MV-4-11 (cell line): ENCODE data around the gene SLC2A13.

ENCODE experiments used
- DNase-seq: peaks from one replicate; lab custom pipeline; 2025; lab: John Stamatoyannopoulos, UW

Gene SLC2A13

DNA sequence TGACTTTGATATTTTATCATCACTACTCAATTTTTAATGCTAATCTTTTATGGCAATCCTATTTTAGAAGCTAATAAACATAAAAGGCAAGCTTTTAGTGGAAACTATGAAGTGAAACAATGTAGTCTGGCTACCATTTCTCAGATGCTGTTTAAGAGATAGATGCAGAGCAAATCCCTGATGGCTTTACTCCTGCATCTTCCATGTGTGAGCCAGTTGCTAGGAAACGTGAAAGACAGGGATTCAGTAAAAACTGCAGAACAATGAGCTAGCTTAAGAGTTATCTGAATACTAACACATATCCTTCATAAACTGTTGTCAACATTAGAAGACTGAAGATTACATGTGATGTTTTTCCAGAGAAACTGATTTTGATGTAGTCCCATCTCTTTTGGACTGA, 112.6 kb downstream of the SLC2A13 start:
- no peak for DNase-seq

- peak; percentile 43 for DNase-seq
These were observed 115.5 kb downstream of the SLC2A13 start for GRCh38 chr12:39990122-39991101.

- DNase-seq, result peak; percentile 8
These were observed 116.4 kb downstream of the SLC2A13 start for GRCh38 chr12:39989501-39989900.

DNA sequence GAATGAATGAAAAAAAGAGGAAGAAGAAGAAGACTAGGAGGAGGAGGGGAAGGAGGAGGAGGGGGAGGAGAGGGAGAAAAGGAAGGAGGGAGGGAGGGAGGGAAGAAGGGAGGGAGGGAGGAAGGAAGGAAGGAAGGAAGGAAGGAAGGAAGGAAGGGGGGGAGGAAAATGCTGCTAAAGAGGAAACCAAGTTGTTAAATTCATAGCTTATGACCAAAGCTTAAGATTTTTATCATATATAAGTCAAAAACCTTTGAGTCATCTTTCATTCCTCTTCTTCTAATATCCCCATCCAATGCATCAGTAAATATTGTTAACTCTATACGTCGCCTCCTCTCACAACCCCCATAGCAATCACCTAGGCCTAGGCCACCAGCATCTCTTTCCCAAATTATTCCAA, 117.3 kb downstream of the SLC2A13 start:
- no peak for DNase-seq

DNA sequence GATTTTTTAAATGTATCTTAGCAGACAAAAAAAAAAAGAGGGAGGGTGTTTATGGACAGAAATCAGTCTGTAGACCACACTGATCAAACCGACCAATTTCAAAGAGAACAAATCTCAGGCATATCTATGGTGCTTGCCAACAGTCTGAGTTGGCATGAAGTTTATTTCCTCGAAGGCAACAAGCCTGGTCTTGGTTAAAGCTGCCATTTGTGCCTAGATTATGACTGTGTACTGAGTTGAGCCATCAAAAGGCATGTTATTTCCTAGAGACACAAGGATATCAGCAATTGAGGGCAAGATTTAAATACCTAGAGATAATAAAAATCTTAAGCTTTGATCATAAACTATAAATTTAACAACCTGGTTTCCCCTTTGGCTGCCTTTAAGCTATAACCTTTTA, 119.2 kb downstream of the SLC2A13 start:
- no peak for DNase-seq

DNA sequence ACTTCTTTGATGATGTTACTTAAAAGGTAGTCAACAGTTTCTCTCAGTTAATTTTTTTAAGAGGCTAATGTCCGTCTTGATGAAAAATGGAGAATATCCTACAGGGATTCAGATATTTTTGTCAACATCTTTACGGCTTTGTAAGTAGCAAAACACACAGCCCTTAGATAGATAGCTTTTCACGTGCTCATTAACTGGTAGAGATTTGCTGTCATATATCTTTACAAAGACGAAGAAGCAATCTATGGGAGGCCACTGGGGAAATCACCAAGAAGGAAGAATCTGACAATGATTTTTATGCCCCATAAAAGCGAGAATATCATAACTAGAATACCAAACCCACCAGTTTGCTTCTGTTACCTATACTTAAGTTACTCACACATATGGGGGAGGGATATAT, 121.2 kb downstream of the SLC2A13 start:
- DNase-seq, result no peak

- DNase-seq, result no peak
These were observed 130.4 kb downstream of the SLC2A13 start for GRCh38 chr12:39975374-39975918.

DNA sequence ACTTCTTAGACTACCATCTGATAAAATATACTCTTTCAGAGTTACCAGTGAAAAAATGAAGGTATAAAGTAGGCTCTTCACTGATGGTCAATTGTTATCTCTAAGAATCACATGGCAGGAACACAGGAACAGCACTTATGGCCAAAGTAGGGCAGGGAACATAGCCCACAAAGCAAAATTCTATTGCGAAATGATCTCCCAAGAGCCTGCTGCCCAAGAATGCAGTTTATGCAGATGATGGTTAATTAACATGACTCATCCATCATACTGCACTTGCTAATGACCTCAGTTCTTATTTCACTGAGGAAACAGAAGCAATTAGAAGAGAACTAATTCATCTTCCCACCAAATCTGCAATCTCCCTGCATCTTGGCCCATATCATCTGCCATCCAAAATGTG, 133.8 kb downstream of the SLC2A13 start:
- DNase-seq, result peak; percentile 88

DNA sequence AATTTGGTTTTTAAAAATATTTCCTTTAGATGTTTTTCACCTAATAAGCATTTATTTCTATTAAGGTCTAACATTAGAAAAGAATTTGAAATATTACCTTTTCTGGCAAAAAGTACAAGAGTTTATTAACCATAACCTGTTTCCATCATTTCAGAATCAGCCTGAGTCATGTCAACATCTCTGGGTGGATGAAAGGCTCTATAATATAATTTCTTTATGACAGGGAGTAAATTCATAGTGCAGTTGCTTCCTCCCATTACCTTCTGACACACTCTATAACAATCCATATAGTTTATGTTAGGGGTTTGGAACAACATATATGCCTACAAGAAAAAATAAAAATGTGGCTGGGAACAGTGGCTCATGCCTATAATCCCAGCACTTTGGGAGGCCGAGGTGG, 134.5 kb downstream of the SLC2A13 start:
- no peak for DNase-seq

DNA sequence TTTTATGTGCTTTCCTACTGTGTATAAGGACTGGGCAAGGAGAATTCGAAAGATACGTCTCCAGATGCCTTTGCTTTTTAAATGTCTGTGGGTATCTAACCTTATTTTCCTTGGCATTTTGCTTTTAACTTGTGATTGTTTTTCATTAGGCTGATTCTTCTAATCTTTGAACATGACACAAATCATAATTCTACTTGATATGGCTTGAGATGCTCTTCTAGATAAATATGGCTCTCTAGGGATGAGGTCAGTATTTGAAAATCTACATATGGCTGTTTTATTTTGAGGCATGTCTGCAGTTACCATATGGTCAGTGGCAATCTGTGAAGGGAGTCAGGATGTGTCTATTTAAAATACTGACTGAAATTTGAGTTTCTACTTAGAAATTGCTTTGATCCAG, 139.2 kb downstream of the SLC2A13 start:
- DNase-seq, result no peak

GRCh38 chr12:39966256-39966655, 139.6 kb downstream of the SLC2A13 start:
- DNase-seq, result no peak

- DNase-seq, result no peak
These were observed 146.4 kb downstream of the SLC2A13 start for GRCh38 chr12:39959467-39959866.

GRCh38 chr12:39959031-39959430, 146.8 kb downstream of the SLC2A13 start:
- no peak for DNase-seq

DNA sequence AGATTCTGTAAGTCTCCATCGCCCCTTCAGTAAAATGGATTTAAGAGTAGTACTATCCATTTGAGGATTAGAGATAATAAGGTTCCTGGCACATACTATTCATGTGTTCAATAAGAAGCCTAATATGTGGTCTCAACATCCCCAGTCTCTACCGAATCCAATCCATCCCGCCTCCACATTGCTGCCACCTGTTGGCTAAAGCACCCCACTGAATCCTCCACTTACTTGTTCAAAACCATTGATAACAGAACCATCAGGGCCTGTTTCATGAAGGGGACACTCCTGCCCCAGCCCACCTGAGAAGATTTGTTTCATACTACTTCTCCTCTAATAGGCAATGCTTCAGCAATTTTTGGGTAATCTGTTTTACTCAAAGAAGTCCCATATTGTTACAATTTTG, 147.5 kb downstream of the SLC2A13 start:
- no peak for DNase-seq

- DNase-seq, result no peak
These were observed 149.2 kb downstream of the SLC2A13 start for GRCh38 chr12:39956725-39957124.

DNA sequence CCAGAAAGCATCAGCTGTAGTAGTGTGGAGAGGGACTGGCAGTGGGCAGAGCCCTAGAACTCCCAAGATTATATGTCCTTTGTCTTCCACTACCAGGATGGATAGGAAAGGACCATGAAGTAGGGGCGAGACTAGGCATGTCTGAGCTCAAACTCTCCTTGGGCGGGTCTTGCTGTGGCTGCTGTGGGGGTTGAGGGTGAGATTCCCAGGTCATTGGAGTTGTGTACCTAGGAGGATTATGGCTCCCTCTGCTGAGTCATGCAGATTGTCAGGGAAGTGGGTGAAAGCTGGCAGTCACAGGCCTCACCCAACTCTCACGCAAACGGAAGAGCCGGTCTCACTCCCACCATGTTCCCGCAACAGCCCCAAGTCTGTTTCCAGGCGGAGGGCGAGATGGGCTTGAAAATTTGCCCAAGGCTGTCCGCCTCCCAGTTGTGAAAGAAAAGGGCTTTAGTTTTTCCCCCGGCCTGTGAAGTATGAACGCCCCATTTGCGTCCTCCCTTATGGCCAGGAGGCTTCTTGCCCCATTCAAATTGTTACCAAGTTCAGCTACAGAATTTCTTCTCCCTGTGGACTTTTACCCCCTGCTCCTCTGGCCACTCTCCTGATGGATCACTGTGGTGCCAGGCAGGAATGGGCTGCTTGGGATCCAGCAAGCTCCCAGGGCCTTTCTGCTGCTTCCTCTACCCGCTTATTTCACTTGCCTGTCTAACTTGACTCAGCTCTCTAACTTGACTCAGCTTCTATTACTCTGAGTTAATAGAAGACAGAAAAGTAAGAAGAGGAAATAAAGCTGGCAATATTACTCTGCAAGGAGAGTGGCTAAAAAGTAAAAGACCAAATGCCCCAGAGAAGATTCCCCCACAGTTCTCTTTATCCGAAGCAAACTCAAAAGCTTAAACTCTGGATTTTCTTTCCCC, 159.3 kb downstream of the SLC2A13 start:
- no peak for DNase-seq

GRCh38 chr12:39937119-39937518, 168.8 kb downstream of the SLC2A13 start:
- DNase-seq, result no peak

DNA sequence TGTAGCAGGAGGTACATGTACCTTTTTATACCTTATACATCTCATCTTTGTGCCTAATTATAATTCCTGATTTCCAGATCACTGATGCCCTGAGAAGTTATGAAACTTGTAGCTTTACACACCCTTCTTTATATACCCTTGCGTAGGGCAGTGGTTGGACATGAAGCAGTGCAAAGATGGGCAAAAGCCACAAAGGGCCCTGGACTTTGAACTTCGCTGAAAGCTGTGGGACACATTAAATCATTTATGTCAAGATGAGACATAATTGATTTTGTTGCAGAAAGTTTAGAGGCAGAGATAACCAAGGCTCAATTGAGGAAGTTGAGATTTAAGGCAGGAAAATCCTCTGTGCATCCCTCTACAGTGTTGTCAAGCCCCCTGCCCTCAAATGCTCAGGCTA, 170.0 kb downstream of the SLC2A13 start:
- DNase-seq, result no peak

- DNase-seq, result no peak
These were observed 170.6 kb downstream of the SLC2A13 start for GRCh38 chr12:39935275-39935674.

GRCh38 chr12:39931857-39932256, 174.0 kb downstream of the SLC2A13 start:
- DNase-seq, result peak; percentile 53

- DNase-seq, result no peak
These were observed 174.7 kb downstream of the SLC2A13 start for GRCh38 chr12:39931231-39931630.

DNA sequence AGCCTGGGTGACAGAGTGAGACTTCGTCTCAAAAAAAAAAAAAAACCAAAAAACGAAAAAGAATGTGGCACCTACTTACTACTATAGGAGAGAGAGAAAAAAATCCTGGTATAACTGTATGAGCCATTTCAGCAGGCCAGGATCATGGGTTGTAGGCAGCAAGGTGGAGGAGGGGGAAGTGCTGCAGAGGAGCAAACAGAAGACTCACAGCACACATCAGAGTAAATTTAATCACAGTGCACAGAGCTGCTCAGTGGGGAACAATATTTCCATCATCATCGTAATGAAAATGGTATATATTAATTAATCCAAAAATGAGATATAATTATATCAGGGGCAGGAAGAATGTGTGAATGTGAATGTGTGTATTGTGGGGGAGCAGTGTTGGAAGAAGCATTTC, 175.8 kb downstream of the SLC2A13 start:
- DNase-seq, result peak; percentile 24
